ENCODE results near the gene ZNF664.

The ZNF664 gene

GRCh38 chr12:124011435-124012115 lies 38.6 kb downstream of the ZNF664 start:
- no peak for DNase-seq

- DNase-seq, result no peak
Observed at GRCh38 chr12:124013073-124013472, 40.1 kb downstream of the ZNF664 start.

DNA sequence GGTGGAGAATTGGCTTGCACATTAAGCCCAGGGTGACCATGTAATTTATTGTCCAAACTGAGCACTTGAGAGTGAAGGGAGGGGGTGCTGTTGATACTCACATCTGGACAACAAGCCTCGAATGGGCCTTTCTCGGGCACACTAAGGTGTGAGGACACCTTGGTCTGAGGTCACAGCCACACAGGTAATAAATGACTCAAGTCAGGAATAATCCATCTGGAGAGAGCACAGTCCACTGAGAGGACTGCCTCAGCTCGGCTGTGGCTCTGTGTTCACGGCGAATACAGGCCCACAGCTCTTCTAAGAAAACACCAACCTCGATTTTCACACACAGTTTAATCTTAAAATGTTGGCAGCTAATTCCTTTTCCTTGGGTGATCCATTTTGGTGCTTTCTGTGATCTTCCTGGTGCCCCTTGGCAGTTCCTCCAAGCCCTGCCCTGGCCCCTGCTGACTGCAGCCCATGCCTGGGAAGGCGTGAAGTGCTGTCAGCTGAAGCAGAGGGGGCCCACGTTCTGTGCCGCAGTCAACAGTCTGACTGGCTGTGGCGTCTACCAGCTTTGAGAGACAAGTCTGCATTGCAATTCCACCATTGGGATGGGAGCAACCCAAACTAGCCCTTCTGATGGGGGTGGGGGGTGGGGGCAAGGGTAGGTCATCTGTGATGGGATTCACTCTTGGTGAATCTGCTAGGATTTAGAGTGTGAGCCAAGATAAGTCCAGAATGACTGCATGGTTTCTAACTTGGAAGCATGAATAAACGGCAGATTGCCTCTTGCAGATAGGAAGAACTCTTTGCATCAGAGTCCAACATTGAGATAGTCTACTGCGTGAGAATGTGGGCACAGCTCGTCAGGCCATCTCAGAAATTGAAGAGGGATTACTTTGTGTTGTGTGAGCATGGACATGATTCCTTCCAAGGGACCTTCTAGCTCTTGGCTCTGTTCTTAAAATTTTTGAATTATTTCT lies 42.8 kb downstream of the ZNF664 start:
- no peak for DNase-seq

DNA sequence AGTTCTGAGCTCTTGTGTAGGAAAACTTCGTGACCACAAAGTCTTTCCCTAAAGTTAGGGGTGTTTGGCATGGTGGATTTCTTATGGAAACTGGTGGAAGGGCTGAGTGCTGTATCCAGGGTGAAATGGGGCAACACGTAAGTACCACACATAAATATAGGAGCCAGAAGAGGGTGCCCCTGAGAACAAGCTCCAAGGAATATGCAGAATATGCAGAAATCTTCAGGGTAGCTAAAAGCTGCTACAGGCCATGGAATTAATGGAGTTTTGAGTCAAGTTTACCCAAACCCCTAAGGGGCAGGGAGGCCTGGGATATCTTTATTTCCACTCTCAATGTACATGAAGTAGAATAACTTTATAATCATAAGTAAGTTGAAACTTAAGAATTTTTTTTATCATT lies 44.0 kb downstream of the ZNF664 start:
- no peak for DNase-seq

DNA sequence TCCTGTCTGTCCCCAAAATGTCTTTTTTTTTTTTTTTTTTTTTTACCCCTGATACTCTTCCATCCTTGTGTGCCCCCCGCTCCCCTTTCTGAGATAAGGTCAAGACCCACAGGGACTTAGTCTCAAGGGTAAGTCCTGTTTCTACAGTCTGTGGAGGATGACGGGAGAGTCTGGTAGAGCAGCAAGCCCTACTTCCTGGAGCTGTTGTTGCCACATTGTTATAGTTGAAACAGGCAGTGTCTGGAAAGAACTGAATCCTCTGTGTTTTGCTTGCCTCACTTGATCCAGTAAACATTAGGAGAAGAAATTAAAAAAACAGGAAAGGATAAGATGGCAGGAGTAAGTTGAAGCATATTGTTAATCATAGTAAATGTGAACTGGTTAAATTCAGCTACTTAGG lies 45.5 kb downstream of the ZNF664 start:
- DNase-seq, result no peak

DNA sequence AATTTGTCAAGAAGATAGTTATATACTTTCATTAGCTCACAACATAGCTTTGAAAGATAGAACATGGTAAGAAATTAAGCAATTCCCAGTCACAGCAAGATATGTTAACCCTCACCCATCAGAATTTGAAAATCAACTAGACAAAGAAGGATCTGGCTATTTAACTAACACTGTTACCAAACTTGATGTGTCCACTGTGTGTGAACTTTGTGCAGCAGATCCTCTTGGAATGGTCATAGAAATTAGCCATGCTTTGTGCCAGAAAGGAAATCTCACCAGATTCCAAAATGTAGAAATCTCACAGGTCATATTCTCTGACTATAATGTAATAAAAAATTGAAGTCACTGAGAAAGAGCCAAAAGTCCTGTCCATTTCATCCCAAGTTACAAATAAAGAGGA lies 46.1 kb downstream of the ZNF664 start:
- DNase-seq, result no peak

DNA sequence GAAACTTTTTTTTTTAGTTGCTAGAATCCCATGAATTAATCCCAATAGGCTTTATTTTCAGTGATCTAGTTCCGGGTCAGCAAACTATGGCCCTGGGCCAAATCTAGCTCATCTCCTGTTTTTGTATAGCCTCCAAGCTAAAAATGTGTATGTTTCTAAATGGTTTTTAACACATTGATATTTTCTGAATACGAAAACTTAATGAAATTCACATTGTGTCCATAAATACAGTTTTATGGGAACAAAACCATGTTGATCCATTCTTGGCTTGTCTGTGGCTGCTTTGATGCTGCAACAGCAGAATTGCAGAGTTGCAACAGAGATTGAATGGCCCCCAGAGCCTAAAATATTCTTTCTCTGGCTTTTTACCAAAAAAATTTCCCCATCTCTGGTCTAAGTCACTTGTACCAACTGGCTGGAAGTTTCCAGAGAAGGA lies 47.5 kb downstream of the ZNF664 start:
- no peak for DNase-seq

DNA sequence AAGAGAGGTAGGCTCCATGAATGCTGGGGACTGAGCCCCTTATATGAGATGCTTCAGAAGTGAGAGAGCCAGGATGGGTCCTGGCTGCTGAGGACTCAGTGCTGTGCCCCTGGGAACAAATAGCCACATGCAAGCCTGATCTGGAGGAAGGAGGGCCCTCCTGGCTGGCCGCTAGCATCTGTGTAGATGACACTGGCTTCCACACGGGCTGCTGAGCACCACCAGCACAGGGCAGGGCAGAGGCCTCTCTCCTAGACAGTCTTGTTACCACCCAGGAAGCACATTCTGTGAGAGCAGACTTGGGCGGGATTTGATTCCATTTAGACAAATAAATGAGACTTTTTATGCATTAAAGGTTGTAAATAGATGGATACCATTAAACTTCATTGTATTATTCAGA lies 48.0 kb downstream of the ZNF664 start:
- no peak for DNase-seq

- no peak for DNase-seq
Observed at GRCh38 chr12:124022161-124022560, 49.1 kb downstream of the ZNF664 start.

GRCh38 chr12:124024263-124024678 lies 51.3 kb downstream of the ZNF664 start:
- no peak for DNase-seq

GRCh38 chr12:124024776-124025175 lies 51.8 kb downstream of the ZNF664 start:
- no peak for DNase-seq

DNA sequence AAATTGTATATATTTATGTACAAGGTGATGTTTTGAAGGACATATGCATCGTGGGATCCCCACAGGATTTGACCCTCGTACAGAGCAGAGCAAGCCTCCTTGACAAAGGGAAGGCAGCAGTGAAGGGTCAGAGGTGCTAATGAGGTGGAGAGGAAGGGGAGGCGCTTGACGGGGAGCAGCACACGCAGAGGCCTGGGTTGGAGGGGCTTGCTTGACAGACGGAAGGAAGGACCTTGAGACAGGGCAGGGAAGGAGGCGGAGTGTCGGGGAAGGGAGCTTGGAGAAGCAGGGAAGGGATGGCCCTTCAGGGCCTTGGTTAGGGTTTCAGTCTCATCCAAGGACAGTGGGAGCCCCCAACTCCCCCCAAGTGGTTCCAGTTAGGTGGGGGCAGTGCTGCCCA lies 52.6 kb downstream of the ZNF664 start:
- no peak for DNase-seq

DNA sequence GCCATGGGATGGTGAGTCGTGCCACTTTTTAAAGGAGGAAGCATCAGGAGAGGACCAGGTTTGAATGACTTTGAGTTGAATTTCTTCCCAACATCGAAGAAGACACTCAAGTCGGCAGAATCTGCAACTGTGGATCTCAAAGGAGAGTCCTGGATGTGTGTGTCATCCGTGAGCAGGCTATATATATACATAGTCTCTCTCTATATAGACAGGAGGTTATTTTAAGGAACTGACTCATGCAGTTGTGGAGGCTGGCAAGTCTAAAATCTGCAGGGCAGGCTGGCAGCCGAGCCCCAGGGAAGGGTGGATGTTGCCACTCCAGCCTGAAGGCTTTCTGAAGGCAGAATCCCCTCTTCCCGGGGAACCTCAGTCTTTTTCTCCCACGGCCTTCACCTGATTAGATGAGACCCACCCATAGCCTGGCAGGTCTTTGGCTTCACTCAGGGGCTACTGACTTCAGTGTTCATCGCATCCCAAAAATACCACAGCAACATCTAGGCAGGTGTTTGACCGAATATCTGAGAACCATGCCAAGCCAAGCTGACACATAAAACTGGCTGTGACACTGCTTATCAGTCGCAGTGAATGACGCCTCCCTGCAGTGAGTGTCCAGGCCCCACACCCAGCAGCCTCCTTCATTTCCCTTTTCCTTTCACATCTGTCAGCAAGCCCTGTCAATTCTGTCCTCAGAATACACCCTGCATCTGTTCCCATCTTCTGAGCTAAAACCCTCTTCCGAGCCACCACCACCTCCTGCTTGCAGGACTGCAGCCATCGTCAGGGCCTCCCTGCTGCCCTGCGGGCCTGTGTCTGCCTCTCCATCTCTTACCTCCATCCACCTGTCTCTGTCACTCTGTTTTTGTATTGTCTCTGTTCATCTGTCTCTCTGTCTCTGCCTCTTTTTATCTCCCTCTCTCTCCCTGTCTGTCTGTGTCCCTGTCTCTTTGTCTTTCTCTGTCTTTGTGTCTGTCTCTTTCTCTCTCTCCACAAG lies 54.0 kb downstream of the ZNF664 start:
- DNase-seq, result no peak

DNA sequence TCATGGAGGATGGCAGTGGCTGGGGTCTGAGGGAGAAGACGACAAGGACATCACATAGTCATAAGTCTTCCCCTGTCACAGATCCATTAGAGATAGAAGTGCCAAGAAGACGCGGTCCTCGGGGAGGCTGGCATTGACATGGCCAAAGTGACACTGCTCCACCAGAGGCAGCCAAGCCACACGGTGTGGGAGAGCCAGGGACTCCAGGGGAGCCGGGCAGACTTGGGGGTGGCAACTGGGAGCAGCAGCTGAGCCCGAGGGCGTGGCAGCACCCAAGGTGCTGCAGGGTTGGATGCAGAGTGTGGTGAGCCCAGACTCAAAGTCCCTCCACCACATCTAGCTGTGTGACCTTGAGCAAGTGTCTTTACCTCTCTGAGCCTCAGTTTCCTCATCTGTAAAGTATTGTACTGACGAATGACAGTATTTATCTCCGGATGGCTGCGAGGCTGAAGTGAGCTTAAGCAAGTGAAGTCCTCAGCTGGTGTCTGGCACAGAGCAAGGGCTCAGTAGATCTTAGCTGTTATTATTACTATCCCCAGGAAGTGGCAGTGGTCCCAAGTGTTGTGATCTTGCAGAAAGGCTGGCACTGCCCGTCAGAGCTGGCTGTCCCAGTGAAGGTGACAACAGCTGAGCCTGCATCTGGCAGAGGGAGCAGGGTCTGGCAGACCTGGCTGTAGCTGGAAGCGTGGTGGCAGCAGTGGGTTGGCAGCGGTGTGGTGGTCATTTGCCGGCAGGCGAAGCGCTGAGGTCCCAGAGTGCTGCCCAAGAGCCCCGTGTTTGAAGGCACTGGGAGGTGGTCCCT lies 54.9 kb downstream of the ZNF664 start:
- no peak for DNase-seq

- DNase-seq, result no peak
Observed at GRCh38 chr12:124028555-124028925, 55.5 kb downstream of the ZNF664 start.

DNA sequence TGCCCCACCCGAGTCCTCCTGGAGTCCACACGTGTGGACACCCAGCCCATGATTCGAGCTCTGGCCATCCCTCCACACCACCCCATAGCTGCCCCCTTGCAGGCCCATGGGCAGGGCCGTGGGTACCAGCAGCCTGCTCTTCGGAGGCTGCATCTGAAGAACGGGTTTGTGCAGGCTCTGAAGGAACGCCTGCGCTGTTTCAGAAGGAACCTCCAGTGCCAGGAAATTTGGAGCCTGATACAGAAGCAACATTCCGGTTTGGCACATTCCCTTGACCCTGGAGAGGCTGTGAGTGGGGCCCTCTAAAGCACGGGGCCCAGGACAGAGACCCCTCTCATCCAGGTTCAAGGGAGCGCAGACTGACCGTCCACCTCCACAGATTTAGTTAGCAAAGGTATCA lies 57.0 kb downstream of the ZNF664 start:
- DNase-seq, result no peak

- no peak for DNase-seq
Observed at GRCh38 chr12:124030510-124030909, 57.5 kb downstream of the ZNF664 start.

DNA sequence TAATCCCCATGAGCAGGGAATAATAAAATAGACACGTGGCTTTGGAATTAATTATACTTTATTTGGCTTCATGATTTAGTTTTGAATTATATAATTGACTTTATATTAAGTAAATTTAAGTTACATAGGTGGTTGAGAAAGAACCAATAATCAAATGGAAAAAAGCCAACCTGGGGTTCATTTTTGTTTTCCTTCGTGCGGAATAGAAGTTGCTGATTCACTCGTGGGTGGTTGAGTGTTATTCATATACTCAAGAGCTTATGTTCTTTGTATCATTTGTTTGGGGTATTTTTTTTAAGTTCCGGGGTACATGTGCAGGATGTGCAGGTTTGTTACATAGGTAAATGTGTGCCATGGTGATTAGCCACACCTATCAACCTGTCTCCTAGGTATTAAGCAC lies 58.0 kb downstream of the ZNF664 start:
- no peak for DNase-seq

- peak; percentile 85 for DNase-seq
Observed at GRCh38 chr12:124032265-124032886, 59.4 kb downstream of the ZNF664 start.

DNA sequence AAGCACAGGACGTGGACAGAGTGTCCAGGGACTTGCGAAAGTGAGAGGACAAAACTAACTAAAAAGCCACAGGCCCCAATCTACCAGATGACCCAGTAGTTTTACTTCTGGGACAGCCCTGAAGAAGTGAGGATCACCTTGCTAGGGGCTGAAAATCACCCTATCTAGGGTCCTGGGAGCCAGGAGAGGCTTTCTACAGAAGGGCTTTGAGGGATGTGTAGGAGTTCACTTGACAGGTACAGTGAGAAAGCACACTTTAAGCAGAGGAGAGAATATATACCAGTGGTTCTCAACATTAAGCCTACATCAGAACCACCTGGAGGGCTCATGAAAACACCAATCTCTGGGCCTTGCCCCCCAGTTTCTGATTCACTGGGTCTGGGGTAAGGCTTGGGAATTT lies 60.8 kb downstream of the ZNF664 start:
- no peak for DNase-seq

DNA sequence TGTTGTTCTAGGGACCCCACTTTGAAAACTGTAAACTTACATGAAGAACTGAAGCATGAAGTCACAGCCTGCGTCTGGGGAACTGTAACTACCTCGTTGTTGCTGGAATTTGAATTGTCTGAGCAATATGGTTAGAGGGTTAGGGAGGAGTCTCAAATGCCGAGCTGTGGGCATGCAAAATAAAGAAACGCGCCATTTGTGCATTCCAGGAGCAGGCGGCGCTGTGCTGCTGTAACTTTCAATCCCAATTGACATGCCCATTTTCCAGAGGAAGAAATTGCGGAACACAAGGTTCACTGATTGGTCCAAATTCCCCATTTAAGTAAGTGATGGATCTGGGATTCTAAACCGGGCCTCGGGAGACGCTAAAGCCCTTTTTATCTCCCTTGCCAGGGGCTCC lies 61.3 kb downstream of the ZNF664 start:
- no peak for DNase-seq

- no peak for DNase-seq
Observed at GRCh38 chr12:124035163-124035562, 62.1 kb downstream of the ZNF664 start.

Data from eye (tissue), 1 donor.